Activated T-cell treated with anti-CD3 and anti-CD28 coated beads for 24 hours (primary cell): Measurements from ENCODE around the gene ZNF784.

Experiments
- DNase-seq: peaks from one replicate; pipeline ENCODE4 v3.0.0-alpha.2; 2020; ENCODE audit warnings: low read depth

ZNF784 gene

GRCh38 chr19:55620410-55621204 lies 3.8 kb downstream of the ZNF784 start:
- no peak for DNase-seq

- no peak for DNase-seq
These were observed 5.1 kb downstream of the ZNF784 start for GRCh38 chr19:55619286-55619685.

DNA sequence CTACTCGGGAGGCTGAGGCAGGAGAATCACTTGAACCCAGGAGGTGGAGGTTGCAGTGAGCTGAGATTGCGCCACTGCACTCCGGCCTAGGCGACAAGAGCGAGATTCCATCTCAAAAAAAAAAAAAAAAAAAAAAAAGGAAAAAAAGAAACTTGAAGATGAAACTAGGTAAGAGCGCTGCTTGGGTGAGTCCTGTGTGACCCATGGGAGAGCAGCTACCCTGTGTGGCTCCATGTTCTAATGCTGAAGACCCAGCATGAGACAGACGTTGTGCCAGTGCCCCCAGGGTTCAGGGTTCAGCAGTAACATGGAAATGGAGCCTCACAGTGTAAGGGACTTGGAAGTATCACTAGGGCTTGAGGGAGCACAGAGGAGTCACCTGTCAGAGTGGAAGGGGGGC lies 5.9 kb downstream of the ZNF784 start:
- DNase-seq: no peak

DNA sequence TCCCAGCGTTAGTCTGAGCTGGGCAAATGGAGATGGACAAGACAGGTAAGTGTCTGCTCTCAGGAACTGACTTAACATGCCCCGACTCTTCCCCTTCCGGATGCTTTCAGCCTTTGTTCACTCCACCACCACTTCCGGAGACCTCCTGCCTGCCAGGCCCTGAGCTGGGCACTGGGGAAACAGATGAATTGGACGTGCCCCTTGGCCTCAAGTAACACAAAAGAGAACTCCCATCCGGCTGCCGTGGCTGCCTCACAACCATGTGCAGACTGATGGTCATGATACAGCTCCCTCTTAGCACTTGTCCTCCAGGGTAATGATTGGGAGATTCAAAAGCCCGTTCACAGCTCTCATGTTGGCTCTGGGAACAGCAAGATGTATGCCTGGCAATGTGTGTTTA lies 6.9 kb downstream of the ZNF784 start:
- no peak for DNase-seq

- DNase-seq: no peak
These were observed 7.9 kb downstream of the ZNF784 start for GRCh38 chr19:55616395-55616875.

GRCh38 chr19:55615543-55616394 lies 8.6 kb downstream of the ZNF784 start:
- no peak for DNase-seq

GRCh38 chr19:55614711-55615542 lies 9.4 kb downstream of the ZNF784 start:
- DNase-seq: no peak

GRCh38 chr19:55613930-55614710 lies 10.2 kb downstream of the ZNF784 start:
- no peak for DNase-seq

DNA sequence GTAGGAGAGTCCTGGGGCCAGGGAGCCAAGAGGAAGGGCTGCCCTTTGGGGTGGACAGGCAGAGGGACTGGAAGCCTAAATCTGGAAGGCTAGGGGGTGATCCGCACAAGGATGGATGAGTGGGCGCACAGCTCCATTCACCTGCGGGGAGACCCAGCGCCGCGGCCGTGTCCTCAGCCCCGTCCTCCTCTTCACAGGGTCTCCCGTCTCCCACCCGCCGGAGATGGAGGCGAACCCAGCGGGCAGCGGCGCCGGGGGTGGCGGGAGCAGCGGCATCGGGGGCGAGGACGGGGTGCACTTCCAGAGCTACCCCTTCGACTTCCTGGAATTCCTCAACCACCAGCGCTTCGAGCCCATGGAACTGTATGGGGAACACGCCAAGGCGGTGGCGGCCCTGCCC lies 11.0 kb downstream of the ZNF784 start:
- no peak for DNase-seq

- DNase-seq: no peak
These were observed 12.3 kb downstream of the ZNF784 start for GRCh38 chr19:55611983-55612645.

DNA sequence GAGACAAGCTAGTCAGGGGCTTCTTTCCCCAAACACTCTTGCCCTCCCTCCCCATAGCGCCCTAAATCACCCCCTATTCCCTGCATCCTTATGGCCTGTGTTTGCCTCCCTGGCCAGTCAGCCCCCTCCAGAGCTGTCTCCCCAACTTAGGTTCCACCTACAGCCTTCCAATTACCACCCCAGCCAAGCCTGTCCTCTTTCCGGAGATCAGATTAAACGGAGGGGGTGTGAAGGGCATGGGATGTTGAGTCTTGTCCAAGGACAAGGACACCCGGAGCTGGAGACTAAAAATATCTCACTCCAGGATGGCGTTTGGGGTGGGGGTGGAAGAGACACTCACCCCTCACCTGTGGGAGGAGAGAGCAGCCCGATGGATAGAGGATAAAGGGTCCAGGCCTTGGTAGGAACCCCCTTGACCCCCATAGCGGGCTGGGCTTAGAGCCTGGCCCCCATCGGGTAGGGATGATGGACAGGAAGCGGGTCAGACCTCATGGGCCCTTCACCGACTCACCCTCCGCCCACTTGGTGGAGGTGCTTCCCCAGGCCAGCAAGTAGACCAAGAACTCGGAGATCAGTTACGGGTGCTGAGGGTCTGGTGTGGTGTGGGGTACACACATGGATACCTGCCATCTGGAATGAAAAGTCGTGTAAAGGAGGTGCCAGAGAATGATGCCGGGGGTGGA lies 12.9 kb downstream of the ZNF784 start:
- no peak for DNase-seq

DNA sequence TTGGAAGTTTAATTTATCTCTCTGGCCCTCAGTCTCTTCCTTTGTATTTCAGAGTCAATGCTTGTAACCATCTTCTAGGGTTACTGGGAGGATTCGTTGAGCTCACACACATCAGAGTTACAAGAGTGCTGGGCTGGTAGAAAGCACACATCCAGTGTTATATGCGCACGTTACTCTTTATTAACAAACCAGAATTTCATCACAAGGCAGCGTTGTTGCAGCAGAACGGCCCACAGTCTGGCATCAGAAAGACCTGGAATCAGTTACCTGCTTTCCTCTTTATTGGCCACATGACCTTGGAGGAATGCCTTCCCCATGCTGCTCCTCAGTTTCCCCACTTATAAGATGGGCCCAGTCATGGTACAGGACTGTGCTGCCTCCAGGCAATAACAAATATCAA lies 15.0 kb downstream of the ZNF784 start:
- no peak for DNase-seq

DNA sequence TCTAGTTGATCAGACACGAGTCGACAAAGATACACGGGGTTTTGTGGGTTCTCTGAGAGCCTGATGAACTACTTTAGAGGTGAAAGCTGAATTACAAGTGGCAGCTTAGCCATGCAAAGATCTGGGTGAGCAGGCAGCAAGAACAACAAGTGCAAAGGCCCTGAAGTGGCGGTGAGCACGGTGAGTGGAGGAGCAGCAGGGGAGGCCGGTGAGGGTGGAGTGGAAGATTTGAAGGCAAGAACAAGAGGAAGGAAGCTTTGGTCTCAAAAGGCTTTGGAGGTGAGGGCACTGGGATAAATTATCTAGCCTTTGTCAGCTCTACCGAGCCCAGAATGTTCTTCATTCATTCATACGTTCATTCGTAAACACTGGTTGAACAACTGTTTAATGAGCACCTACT lies 17.5 kb downstream of the ZNF784 start:
- no peak for DNase-seq

DNA sequence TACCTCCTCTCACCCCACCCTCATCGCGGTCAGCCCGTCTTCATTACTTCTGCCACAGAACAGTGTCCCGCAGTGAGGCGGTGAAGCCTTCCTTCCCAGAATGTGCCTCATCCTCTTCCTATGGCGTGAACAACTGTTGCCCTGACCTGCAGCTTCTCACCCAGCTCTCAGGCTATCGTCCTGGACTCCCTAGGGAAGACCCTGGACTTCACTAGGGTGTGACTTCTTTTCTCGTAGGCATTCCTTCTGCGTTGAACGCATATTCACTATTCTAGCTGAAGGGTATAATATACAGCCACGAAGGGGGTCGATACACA lies 17.9 kb downstream of the ZNF784 start:
- DNase-seq: no peak

GRCh38 chr19:55605637-55606470 lies 18.5 kb downstream of the ZNF784 start, which contains the start of gene ZNF865:
ZNF865 (plus strand) TSS chr19:55605647; CDS start chr19:55613619, 7,972 bp downstream.
- DNase-seq: peak; percentile 66

GRCh38 chr19:55605207-55605636 lies 19.1 kb downstream of the ZNF784 start:
- peak; percentile 99 for DNase-seq

GRCh38 chr19:55603581-55604292 lies 20.6 kb downstream of the ZNF784 start:
- no peak for DNase-seq

DNA sequence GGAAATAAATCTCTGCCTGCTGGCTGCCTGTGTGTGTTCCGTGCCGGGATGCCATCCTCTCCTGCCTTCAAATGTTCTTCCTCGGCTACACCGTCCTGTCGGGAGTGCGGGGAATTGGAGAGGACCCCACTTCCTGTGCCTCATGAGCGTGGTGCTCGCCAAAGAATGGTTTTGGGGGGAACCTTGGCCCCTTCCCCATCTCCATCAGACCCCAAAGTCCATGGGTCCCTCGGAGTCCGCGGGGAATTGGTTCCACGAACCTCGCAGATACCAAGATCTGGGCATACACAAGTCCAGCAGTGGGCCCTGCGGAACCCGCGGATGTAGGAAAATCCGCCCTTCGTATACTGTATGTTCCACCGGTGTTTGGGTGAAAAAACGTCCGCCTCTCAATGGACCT lies 21.3 kb downstream of the ZNF784 start:
- DNase-seq: no peak
